ENCODE results near the gene ZC3H11A.

GRCh38 chr1:203796236-203796605 is 798 bp downstream of the ZC3H11A start:
- no peak for TF ChIP-seq CTCF (IDR thresholded peaks at IDR 0.05)
- TF ChIP-seq POLR2A (IDR thresholded peaks at IDR 0.05) = no peak
